HG02938 (cell line): Measurements from ENCODE around the gene SERP1.
A peak's percentile ranks its signal among the peaks of the same experiment; 100 is the strongest.

Experiments
- ATAC-seq: cut with Tn5 transposase; IDR thresholded peaks from one replicate; pipeline ENCODE4 v1.9.1; 2021; ENCODE audit warnings: mild to moderate bottlenecking, moderate library complexity; ENCODE audit not compliant: unreplicated experiment

Gene SERP1

DNA sequence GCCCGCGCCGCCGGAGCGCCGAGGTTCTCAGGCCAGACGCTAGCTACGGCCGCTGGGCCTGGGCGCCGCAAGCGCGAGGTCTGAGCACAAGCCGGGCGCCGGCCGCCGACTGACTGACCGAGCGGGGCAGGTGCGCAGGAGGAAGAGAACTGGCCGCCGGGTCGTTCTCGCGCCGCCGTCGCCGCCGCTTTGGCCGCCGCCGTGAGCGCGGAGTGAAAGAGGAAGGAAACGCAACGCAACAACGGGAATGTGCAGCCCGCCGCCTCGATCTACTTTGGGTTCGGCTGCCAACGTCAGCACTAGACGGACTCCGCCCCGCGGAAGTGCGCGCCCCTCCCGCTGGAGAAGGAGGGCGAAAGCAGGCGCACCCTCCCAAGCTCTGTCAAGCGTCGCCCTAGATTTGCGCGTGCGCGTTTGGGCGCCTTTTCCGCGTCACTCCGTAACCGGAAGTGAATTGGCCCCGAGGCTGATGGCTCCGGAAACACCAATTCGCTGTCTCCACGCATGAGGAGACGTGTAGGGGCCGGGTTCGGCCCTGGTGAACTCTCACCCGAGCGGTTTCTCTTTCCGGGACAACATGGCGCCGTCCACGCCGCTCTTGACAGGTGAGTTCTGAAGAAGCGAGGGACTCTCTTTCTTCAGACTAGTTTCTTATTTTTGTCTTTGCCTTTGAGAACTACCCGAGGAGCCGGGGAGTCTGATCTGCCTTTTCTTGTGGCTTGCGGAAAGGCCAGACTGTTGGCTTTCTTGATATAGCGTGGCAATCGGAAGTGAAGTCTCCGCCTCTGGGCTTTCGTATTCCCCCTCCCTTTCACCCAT lies at the start of gene SERP1, which contains the start of gene EIF2A:
Gene SERP1, minus strand, starts transcription at position 271 of the 819 bp plus-strand sequence. CDS start 361 bp downstream, outside the sequence.
Gene EIF2A, plus strand, starts transcription at position 562 of the 819 bp plus-strand sequence. Its CDS starts 16 bp downstream, at position 578.
- ATAC-seq: peak; percentile 93

DNA sequence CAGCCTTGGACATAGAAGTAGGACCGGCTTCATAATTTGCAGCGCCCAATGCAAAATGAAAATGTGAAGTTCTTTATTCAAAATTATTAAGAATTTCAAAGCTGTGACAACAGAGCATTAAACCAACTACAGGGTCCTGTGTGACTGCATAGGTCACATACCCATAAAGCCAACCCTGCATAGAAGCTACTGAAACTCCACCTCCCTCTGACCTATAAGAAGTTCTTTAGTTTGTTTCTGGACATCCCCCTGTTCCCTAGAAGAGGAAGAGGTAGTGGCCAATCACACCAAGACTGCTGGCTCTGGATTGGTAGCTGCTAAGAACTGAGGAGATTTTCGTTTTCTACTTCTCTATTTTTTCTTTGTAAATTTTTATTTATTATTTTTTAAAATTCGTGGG lies 47.9 kb upstream of the SERP1 start:
- ATAC-seq: no peak

DNA sequence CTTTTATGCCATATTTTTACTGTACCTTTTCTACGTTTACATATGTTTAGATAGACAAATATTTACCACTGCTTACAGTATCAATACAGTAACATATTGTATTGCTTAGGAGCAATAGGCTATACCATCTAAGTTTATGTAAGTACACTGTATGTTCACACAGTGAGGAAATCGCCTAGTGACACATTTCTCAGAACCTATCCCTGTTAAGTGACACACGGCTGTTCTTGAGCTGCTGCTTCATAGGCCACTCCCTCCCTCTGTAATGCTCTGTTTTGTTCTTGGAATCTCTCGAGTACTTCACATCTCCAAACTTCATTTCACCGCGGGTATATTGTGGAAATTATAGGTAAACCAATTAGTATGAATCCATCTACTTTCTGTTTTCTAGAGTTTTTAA lies 43.5 kb upstream of the SERP1 start:
- ATAC-seq: no peak

GRCh38 chr3:150588027-150588830 lies 41.9 kb upstream of the SERP1 start:
- no peak for ATAC-seq

- ATAC-seq: peak; percentile 52
Measured at GRCh38 chr3:150583028-150583427, 36.7 kb upstream of the SERP1 start.

GRCh38 chr3:150582620-150583019 lies 36.3 kb upstream of the SERP1 start:
- ATAC-seq: peak; percentile 71

- ATAC-seq: no peak
Measured at GRCh38 chr3:150581174-150581573, 34.9 kb upstream of the SERP1 start.

DNA sequence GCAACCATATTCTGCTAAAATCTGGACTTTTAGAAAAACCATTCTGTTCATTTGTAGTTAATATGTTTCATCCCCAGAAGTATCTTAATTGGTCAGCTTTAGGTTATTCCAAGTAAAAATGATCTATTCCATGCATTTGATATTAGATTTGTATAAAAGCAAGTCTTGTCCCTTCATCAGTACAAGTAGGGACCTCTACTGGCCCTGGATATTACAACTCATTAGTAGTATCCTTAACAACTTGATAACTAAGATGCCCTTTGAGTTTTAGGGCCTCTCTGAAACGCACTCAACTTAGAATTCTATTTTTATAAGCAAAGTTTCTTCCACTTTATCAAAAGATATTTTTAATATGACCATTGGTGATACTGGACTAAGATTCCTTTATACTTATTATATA lies 31.6 kb upstream of the SERP1 start:
- ATAC-seq: no peak

DNA sequence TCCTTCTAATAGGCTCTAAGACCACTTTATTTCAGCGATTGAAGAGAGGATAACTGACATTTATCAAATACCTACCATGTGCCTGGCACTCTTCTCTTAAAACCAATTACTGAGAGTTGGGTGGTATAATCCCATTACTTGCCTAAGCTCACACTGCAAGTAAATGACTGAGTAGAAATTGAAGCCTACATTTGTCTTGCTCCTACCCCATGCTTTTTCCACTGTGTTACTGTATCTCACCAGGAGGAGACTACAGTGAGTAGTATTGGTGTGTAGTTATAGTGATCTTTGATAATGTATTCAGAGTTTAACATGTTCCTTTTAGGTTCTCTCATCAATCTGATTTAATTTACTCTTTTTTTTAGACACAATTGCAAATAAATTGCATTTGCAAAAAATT lies 21.0 kb upstream of the SERP1 start:
- ATAC-seq: no peak

GRCh38 chr3:150564243-150564642 lies 17.9 kb upstream of the SERP1 start:
- ATAC-seq: no peak

DNA sequence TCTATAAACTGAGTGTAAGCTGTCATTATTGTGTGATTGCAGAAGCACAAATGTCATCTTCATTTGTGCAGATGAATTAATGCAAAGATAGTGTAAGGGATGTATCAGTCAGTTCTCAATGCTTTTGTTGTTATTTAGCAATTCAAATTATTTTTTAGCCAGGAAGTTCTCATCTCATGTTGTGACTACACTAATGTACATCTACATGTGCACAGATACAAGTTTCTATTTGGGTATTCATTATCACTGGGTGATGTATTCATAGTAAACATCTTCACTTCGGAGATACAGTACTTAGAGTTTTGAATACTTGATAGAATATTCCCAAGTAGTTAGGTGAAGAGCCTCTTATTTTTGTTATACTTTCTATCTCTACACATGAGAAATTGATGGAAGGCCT lies 11.4 kb upstream of the SERP1 start:
- ATAC-seq: no peak

GRCh38 chr3:150556792-150557191 lies 10.5 kb upstream of the SERP1 start:
- ATAC-seq: no peak

DNA sequence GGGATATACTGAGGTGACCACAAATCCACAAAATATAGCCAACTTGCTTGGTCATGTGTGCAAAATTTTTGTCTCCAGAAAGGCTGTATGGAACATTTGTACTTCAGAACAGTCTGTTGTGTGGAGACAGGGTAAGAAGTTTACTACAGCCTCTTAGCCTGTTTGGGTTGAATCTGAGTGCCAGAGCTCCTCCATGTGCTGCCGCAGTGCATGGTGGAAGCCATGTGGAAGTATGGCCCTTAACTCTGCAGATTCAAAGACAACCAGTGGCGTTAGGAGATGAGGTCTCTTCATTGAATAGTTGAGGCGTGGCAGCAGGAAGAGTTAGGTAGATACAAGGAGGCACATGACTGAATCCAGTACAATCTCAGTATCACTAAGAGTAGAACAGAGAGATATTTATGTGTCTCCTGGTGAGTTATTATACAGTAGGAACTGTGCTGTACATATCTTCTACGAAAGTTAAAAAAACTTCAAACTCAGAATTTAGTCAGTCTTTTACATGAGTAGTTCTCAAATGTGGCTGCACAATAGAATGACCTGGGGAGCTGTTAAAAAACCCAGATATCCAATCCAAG lies 9.7 kb upstream of the SERP1 start:
- no peak for ATAC-seq

DNA sequence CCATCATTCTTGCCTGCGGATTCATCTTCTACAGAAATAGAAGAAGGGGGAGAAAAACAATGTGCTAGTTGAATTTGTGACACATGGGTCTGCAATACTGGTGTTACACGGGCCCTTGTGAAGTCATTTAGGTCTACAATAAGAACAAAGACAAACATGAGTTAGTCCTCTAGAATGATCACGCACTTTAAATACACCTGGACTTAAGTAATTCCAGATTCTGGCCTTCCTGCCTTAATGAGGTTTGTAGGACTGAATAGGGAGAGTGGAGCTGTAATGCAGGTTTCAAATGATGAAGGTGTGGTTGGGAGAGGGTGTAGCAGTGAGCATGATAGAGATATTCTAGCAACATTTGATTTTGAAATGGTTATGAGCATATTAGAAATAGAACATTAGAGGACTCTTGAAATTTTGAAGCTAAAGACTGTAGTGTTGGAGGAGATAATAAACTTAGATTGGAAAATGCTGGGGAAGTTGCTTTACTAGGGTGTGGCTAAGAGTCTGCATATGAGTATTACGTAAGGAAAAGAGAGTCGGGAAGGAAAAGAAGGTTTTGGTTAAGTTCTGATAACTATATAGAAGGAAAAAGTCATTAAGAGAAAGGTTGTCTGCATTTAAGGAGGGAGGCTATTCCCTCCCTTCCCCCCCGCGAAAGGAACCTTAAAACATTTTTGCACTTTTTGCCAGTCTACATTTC lies 897 bp upstream of the SERP1 start:
- ATAC-seq: no peak

DNA sequence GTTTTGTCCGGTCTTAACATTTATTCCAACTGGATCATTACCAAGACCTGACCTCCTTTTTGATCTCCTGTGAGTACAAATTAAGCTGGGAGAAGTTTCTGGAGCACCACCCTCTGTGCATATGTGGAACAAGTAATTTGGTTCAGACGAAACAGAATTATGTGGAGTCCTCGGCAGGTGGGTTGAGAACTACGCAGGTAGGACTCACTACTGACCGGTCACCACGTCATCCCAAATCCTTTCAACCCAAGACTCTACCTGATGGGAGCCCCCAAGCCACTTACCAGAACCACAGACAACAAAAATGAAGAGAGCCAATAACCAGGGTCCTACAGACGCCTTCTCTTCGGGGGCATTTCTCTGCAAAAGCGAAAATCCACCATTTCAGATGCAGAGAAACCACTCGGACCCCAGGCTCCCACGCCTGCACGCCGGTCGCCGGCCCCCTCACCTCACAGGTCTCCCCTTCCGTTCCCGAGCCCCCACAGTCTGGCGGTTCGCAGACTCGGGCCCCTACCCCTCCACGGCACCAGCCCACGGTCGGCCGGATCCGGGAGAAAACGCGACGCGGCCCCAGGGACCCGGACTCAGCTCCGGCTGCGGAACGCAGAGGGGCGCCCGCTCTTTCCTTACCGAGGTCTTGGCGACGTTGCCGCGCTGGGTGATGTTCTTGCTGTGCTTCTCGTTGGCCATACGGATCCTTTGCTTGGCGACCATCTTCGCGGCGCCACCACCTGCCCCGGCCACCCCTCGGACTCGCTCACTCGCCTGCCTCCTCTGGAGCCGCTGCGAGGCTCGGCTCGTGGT lies 674 bp downstream of the SERP1 start:
- ATAC-seq: peak; percentile 22

- no peak for ATAC-seq
Measured at GRCh38 chr3:150544726-150545125, 1.6 kb downstream of the SERP1 start.

DNA sequence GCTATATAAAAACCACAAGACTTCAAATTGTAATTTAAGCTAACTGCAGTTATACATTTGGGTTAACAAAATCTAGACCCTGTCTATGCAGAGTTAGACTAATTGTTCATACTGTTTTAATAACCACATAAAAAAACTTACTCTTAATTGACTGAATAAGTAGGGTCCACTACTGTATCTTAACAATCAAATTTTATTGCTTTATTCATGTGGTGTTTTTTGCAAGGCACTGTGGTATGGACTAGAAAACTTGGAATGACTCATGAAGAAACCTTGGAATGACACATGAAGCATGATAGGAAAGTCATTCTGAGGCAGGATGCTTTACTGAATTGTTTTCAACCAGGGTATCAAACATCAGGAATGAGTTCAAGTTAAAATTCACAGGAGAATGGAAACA lies 2.3 kb downstream of the SERP1 start:
- ATAC-seq: no peak

GRCh38 chr3:150543531-150543930 lies 2.8 kb downstream of the SERP1 start:
- ATAC-seq: no peak

DNA sequence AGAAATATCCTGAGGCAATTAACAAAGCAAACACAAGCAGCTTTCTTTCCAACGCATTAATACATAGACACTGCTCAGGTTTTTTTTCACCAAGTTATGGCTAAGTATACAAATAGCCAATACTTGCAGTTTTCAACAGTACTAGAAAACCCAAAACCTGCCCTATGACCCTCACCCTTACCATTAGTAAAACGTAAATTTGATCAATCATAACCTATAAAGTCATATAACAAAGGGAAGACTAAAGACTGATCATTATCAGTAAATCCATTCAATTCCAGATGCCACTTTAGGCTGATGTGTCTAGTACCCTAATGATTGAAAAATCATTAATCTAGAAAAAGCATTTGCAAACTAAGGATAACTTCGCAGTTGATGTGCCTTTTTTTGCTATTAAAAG lies 3.2 kb downstream of the SERP1 start:
- no peak for ATAC-seq

GRCh38 chr3:150540991-150541390 lies 5.3 kb downstream of the SERP1 start:
- no peak for ATAC-seq
